HG03565 (cell line): ENCODE measurements around the gene SIT1.

ENCODE experiments used
- ATAC-seq: cut with Tn5 transposase; IDR thresholded peaks from one replicate; pipeline ENCODE4 v1.9.1; 2021; ENCODE audit warnings: mild to moderate bottlenecking, moderate library complexity; ENCODE audit not compliant: unreplicated experiment

SIT1 gene, protein sequence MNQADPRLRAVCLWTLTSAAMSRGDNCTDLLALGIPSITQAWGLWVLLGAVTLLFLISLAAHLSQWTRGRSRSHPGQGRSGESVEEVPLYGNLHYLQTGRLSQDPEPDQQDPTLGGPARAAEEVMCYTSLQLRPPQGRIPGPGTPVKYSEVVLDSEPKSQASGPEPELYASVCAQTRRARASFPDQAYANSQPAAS

DNA sequence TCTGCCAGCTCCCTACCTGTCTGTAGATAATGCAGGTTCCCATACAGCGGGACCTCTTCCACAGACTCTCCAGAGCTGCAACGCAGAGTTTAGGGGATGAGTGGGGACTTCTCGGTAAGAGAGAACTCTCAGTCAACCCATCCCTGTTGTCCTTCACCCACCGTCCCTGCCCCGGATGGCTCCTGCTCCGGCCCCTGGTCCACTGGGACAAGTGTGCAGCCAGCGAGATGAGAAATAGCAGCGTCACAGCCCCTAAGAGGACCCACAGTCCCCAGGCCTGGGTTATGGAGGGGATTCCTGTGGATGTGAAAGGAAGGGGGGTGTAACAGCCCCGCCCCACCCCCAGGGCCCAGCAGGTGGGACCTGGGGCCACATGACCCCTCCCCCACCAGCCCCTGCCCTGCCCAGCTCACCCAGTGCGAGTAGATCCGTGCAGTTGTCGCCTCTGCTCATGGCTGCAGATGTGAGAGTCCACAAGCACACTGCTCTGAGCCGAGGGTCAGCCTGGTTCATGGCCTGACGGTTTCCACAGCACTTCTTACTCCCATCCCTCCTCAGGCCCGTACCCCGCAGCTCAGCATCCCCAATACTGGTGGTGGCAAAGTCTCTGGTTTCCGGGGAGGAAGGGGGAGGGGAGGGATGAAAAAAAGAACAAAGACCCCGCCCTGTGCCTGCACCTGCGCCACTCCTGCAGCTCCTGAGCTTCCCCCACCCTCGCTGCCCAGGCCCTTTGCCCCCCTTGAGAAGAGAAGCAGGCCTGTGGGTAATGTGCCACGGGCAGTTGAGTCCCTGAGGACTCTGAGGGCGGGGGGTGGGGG lies at the start of gene SIT1:
TSS of gene SIT1 (minus strand) at position 591 of the 818 bp plus-strand sequence. CDS start at position 513, 78 bp downstream.
- no peak for ATAC-seq

DNA sequence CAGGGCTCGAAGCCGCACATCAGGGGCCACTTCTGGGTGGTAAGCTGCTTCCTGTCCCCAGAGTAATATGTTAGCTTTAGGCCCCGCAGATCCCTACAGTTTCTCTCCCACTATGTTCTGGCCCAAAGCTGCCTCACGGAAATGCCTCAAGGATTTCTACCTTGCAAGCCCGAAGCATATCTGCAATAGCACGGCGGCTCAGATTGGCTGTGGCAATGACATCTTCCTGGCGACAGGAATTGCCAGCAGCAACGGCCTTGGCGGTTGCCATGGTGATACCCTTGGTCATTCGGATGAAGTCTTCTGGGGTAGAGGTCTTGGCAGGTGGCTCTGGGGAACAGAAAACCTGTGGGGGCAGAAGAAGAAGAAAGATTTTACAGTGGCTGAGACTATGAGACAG lies 49.3 kb upstream of the SIT1 start:
- no peak for ATAC-seq

DNA sequence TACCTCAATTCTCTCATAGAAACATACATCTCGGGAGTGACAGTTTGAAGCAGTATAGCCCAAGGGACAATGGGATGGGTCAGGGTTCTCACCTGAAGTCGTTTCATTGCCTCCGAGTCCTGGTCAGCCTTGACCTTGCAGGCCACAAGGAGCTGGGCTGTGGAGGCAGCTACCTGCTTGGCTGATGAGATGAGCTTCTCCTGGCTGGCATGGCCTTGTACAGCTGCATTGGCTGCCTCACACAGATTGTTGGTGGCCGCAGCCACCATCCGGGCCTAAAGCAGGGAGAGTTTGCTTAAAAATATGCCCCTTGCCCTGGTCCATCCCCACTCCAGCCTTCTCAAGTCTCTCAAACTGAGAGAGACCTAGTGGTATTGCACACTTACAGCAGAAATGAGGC lies 47.5 kb upstream of the SIT1 start:
- ATAC-seq, result no peak

DNA sequence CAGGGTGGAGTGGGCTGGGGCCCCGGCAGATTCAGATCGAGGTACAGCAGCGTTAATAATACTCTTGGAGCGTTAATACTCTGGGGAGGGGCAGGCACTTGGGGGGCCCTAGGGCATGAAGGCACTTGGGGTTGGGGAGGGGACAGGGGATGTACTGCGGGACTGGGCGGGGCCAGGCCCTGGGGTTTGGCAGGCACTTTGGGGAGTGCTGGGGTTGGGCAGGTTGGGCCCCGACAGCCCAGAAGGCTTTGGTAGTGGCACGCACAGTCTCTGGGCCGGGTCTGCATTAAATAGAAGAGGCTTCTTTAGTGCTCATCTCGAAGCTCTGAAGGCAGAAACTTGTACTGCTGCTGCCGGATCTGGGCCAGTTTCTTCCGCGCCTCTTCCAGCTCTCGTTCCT lies 46.8 kb upstream of the SIT1 start:
- ATAC-seq, result no peak

DNA sequence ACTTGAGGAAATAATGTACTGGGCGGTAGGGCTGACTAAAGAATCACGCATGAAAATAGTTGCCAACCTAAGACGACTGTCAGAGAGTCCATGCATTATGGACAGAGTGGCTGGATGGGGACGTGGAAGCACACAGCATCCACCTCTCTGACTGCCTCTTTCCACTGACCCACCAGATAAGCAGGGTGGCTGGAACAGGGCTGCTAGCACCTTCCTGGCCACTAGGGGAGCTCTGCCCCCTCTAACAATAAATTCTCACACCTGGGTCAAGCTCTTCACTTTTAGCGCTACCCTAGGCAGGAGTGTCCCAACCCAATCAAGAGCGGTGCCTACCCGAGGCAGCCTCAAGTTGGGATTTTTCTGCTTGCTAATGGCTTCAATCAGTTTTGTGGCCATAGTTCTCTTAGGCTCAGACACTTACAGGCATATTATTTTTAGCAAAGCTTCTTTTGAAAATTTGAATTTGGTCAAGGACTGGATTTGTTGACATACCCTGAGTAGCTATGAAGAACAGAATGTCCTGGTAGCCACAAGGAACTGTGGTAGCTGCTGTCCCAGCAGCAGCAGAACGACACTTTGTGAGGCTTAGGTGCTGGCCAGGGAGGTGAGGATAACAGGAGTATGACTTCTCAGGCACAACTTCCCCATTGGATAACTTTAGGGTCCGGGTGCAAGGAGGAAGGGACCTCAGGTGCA lies 45.9 kb upstream of the SIT1 start:
- ATAC-seq, result no peak

DNA sequence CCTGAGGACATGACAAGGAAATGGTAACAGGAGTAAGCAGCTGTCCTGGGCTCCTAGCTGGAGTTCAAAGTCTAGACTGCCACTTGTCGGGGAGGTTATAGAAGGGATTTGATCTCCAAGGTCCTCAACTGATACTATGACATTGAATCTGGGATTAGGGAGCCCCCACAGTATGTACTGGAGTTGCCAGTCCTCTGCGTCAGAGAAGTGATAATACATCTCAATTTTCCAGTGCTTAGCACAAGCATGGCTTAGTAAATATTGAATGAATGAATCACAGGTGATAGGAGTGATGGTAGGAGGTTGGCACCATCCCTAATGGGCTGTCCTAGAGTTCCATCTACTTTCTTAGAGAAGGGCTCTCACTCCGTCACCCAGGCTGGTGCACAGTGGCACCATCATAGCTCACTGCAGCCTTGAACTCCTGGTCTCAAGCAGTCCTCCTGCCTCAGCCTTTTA lies 45.2 kb upstream of the SIT1 start:
- no peak for ATAC-seq

DNA sequence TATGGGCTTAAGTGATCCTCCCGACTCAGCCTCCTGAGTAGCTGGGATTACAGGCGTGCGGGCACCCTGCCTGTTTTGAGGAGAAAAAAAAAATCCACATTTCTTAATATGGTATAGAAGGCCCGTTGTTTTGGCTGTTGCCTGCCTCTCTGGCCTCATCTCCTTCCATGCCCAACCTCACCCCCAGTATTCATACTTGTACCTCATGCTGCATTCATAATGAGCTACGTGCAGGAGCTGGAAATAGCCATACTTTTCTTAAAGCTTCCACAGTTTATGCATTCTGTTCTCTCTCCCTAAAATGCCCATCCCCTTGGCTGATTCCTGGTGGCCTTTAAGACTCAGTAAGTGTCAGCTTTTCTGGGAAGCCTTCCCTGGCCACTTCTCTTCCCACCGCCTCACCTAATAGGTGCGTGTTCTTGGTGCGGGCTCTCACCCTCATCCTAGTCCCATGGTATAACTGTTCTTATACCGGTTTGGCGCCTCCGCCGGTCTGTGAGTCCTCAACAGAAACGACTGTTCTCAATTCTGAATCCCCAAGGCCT lies 41.1 kb upstream of the SIT1 start:
- ATAC-seq, result no peak

DNA sequence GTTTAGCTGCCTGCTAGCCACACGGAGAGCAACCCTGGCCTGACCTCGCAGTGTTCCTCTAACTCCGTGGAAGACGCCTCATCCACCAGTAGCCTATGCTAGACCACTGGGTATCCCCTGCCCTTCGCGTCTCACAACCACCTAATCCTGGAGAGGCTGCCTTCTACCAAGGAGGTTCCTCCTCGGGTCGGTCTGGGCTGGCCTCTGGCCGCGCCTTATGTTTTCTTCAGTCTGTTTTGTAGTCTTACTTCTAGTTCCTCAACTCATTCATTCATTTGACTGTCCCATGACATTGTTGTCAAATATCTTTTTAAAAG lies 40.6 kb upstream of the SIT1 start:
- ATAC-seq, result no peak

DNA sequence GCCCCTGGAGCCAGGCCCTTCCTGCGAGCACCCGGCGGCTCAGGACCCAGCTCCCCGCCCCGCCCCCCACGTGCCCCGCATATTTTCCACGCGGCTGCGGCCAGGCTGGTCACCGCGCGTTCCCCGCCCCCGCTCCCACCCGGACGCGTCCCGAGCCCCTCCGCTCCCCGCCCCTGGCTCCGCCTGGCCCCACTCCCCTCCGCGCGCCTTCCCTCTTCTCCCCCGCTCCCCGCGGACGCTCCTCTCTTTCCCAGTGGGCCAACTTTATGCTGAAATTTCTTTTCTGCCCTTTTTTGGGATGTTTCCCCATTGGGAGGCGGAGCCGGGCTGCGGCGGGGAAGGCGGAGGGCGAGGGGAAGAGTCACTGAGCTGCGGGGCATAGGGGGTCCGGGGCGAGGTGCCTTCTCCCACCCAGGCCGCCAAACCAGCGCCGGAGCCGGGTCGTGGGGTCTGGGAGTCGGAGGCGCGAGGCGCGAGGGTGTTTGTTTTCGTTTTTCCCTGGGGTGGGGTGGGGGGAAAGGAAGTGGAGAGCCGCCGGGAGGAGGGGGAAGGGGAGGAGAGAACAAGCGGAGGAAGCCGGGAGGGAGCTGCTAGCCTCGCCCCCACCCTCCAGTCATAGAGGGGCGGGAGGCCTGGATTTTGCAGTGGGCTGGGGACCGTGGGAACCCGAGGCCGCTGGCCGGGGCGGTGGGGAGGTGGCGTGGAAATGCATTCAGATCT lies 40.0 kb upstream of the SIT1 start:
- ATAC-seq, result no peak

DNA sequence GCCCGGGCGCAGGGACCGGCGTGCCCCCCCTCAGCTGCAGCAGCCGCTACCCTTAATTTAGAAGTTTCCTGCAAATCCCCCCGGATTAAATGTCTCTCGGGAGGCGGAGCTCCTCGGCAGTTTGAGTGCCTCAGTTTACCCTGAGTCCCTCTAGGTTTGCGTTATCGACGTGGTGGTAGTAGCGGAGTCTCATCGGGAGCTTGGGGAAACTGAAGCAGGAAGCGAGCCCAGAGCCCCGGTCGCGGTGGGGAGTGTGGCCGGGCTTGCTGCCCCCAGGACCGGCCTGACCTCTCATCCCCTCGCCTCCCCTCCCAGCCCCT lies 39.5 kb upstream of the SIT1 start:
- ATAC-seq, result no peak

DNA sequence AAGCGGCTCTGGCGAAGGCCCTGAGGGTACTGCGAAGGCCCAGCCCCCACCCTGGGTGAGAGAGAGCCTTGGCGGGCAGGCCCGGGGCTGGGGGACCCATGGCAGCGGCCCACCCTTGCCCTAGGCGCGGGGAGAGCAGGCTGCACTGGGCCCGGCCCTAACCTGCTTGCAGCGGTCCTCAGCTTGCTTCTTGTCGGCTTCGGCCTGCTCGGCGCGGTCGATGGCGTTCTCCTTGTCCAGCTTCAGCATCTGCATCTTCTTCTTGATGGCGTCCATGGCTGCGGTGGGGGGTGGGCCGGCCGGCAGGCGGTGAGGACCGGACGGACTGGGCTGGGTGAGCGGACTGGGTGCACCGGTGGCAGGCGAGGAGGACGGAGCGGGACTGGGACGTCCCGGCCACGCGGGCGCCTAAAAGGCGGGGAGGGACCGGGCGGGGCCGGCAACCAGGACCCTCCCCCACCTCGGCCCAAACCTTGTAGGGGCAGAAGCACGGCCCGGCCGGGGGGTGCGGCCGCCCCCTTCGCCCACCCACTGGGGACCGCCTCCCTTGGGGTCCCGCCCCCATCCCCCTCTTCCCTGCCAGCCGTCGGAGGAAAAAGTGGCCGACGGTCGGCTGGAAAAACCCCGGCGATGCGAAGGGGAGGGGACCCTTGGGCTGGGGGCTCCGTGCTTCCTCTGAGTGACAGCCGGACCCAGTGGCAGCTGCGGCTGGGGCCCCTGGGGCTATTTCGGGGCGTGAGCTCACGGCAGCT lies 39.0 kb upstream of the SIT1 start, which contains the start of gene TPM2:
TSS of gene TPM2 (minus strand) at position 384 of the 752 bp plus-strand sequence. CDS start at position 276, 108 bp downstream.
- ATAC-seq, result no peak

DNA sequence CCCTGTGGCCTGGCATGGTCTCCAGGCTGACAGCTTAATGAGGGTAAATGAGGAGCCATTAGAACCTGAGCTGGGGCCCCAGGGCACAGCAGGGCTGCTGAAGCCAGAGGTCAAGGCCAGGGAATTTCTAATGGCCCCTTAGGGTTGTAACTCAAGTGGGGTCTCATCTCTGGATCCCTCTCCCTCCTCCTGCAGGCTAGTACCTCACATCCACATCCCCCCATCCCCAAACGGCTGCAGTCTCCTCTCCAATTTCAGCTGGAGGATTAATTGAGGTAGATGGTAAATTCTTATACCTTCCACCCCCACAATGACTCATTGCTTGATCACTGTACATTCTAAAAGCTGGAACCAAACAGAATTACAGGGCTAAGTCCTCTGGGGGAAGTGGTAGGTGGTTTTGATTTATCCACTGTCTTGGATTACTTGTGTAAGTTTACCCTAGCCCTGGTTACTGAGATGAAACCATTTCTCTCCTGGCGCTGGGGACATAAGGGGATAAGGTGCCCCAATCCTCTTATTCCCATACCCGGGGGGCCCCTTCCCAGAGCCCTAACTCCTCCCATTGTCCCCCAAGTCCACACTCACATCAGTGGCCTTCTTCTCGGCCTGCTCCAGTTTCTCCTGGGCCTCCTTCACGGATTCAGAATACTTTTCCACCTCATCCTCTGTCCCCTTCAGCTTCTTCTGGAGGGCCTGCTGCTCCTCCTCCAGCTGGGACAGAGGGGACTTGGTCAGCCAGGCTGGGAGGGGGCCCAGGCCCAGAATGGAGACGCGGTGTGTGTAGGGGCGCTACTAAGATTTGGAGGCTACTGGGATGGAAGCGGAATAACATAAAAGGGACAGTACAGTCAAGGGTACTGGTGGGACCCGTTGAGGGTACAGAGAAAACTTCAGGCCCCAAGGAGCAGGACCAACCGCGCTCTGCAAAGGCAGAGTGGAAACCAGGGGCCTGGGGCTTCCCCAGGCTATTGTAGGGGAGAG lies 38.1 kb upstream of the SIT1 start:
- no peak for ATAC-seq

DNA sequence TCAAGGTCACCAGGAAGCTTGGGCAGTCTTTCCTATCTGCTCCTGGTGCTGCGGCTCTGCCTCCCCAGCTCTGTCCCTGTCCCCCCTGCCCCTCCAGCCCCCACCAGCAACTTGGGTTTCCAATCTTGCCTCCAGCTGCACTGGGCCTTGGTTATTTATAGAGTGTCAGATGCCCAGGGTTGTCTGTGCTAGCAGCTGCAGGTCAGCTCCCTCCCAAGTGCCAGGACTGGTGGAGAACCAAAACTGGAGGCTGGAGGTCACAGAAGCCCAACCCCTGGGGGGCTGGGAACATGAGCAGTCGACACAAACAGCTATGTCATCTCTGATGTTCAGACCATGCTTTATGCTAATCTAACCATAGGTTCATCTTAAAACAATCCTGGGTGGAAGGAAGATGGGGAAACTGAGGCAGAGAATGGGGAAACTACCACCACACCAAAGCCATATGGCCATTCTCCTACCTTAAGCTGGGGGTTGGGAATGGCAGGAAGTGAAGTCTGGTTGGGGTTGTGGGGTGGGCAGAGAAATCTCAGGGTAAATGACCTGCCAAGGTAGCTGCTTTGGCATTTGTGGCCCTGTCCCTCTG lies 37.3 kb upstream of the SIT1 start:
- no peak for ATAC-seq

DNA sequence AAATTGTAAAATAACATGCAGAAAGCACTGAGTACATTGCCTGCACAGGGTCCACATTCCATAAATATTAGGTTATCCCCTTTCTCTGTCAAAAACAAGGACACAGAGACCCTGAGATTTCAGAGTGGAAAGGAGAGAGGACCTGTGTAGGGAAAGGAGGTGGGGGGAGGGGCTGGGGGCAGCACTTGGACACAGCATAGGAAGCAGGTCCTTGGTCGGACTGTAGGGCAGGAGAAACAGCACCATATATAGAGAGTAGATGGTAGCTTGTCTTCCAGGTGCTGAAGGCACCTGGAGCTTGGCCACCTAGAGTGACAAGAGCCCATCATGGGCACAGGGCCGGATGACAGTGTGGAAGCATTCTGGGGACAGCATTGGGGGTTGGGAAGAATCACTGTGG lies 36.6 kb upstream of the SIT1 start:
- no peak for ATAC-seq

DNA sequence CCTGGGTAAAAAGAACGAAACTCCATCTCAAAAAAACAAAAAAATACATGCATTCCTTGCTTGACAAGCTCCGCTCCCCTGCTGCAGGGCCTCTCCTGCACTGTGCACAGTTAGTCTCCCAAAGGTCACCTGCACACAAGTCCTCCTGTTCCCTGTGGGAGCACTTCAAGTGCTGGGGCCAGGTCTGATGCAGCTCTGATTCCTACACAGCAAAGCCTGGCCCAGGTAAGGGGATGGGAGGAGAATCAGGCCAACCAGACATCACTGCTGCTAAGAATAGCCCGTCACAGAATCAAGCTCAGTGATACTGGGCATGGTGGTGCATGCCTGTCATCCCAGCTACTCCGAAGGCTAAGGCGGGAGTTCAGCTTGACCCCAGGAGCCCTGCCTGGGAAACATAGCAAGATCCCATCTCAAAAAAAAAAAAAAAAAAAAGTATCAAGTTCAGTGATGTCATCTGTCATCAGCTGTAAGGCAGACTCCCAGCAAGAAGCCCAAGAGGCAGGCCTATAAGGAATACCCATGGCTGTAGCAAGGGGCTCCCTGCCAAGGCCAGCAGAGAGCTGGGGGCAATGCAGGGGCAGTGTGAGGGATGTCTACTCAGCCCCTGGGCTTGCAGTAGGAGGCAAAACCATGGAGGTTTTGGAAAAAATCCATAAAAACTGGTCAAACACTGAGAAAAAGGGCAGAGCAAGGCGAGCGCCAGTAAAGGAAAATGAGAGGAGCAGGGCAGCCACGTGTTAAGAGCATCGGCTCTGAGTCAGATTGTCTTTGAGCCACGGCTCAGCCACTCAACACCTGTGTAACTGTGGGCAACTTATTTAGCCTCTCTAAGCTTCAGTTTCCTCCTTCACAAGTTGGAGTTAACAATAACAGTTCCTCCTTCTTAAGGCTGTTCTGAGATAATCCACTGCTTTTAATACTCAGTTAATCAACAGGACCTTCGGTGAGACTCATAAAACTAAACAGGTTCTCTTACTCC lies 35.8 kb upstream of the SIT1 start:
- no peak for ATAC-seq

DNA sequence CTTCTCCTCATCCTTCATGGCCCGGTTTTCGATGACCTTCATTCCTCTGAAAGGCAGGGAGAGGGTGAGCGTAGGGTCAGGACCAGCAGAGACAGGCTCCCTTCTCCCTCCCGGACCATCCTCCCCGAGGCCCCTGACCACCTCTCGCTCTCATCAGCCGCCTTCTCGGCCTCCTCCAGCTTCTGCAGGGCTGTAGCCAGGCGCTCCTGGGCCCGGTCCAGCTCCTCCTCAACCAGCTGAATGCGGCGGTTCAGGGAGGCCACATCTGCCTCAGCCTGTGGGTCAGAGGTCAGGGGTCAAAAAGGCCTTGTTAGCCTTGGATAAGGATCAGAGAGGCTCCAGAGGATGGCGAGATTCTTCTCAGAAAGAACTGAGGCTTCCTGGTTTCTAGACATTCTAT lies 34.8 kb upstream of the SIT1 start:
- no peak for ATAC-seq

DNA sequence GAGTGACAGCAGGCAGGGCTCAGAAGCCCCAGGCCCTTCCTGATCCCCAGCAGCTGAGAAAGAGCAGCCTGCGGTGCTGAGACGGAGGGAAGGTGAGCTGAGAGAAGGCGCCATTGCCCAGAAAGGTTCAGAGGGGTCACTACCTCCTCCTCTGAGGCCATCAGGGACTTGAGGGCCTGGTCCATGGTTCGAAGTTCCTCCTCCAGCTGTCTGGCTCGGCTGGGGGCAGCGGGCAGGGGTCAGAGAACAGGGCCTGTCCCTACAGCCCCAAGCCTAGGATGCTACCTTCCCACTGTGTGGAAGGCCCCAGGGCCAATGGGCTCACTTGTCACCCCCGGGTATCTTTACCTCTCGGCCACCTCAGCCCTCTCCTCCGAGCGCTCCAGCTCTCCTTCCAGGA lies 34.2 kb upstream of the SIT1 start:
- no peak for ATAC-seq

DNA sequence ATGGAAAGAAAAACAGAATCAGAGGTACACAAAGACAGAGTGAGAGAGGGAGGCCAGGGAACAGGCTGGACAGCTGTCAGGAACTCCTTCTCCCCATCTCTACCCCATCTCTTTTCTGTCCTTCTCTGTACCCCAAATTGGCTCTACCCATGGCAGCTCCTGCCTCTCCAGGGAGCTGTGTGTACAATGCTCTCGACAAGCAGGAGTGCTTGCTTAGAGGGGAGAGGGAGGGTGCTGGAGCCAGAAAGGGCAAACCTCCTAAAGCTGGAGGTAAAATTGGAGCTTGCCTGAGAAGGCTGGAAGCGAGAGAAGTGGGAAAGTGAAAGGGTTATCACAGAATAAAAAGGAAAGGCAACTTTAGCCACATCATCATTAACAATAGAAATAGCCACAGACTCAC lies 32.6 kb upstream of the SIT1 start:
- no peak for ATAC-seq
